ENCODE data around the gene CASZ1. TPM values are rescaled to one million over a fixed set of nuclear protein-coding genes. Genes with fewer than 3 reads are reported as not detected.

The CASZ1 gene
- total RNA-seq, 2 experiments from 2014 or later = 3.7 to 4.0 TPM

GRCh38 chr1:10637834-10638558 is 158.4 kb downstream of the CASZ1 start:
- ChIA-PET POLR2A (no interaction called here), CTCF (interaction anchor here (0.9 kb wide), 1 partner anchor 11 kb away, joined by 3 read pairs; no protein-coding TSS in a partner anchor)
- peak; percentile 43 for ATAC-seq
- intact Hi-C loops (cut with DNase I, micrococcal nuclease) = loop anchor here in 1 of 2 experiments (2.0 kb wide), 1 partner anchor 303 kb away; no protein-coding TSS in a partner anchor
- H3K27me3 Mint-ChIP-seq = peaks cover 2% of the 10 kb centered on the region
- H3K9me3 Mint-ChIP-seq (ENCODE audit: low read depth) = no peaks in the 10 kb centered on the region
- H3K4me1 Mint-ChIP-seq = peaks cover 1% of the 10 kb centered on the region
- H3K4me3 Mint-ChIP-seq = no peak overlapping the region
- peak; percentile 24 for DNase-seq
- no peaks in the 10 kb centered on the region for H3K36me3 Mint-ChIP-seq (ENCODE audit: low read depth)
- H3K27ac Mint-ChIP-seq = no peak overlapping the region

DNA sequence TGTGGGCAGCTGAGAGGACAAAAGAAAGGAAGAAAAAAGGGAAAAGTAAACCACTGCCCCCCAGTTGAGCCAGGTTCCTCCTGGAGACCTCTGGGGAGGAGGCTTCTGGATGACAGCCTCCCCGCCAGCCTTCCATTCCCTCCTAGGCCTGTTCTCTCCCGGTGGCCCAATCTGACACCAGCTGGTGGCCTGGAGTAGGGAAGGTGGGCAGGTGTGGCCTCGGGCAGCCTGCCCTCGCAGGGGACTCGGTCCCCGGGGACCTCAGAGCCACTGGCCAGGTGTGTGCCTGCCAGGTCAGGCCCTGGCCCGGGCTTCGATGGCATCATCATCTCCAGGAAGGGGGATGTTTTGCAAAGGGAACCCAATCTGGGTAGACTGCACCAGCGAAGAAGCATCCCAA is 159.0 kb downstream of the CASZ1 start:
- Mint-ChIP-seq H3K27me3 (peaks cover 2% of the 10 kb centered on the region), H3K4me1 (peaks cover 1% of the 10 kb centered on the region), H3K9me3 (ENCODE audit: low read depth) (no peaks in the 10 kb centered on the region), H3K27ac (no peak overlapping the region), H3K36me3 (ENCODE audit: low read depth) (no peaks in the 10 kb centered on the region), H3K4me3 (no peak overlapping the region)
- ATAC-seq (no peak), DNase-seq (no peak)
- intact Hi-C loops (cut with DNase I, micrococcal nuclease) = no loop called here
- ChIA-PET CTCF (no interaction called here), POLR2A (no interaction called here)

DNA sequence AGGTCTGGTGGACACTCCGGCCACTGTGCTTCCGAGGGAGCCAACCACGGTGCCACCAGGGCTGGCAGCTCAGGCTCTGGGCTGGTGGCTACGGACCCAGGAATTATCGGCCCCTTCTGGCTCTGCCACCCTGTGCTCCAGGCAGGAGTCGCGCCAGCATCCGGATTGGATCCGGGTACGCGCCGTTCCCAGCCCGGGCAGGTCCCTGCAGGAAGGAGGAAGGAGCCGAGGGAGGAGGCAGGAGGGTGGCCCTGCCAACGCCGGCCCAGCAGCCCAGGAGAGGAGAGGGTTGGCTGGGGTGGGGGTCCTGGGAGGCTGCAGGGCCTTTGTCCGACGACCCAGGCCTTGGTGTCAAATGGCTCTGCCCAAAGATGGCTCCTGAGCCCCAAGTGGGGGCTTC is 160.5 kb downstream of the CASZ1 start:
- no peak overlapping the region for H3K4me3 Mint-ChIP-seq
- CTCF ChIA-PET = no interaction called here
- H3K27ac Mint-ChIP-seq = no peak overlapping the region
- H3K4me1 Mint-ChIP-seq = peaks cover 1% of the 10 kb centered on the region
- intact Hi-C loops (cut with DNase I, micrococcal nuclease) = no loop called here
- peaks cover 2% of the 10 kb centered on the region for H3K27me3 Mint-ChIP-seq
- H3K9me3 Mint-ChIP-seq (ENCODE audit: low read depth) = no peaks in the 10 kb centered on the region
- DNase-seq = no peak
- POLR2A ChIA-PET = no interaction called here
- no peak for ATAC-seq
- H3K36me3 Mint-ChIP-seq (ENCODE audit: low read depth) = no peaks in the 10 kb centered on the region

DNA sequence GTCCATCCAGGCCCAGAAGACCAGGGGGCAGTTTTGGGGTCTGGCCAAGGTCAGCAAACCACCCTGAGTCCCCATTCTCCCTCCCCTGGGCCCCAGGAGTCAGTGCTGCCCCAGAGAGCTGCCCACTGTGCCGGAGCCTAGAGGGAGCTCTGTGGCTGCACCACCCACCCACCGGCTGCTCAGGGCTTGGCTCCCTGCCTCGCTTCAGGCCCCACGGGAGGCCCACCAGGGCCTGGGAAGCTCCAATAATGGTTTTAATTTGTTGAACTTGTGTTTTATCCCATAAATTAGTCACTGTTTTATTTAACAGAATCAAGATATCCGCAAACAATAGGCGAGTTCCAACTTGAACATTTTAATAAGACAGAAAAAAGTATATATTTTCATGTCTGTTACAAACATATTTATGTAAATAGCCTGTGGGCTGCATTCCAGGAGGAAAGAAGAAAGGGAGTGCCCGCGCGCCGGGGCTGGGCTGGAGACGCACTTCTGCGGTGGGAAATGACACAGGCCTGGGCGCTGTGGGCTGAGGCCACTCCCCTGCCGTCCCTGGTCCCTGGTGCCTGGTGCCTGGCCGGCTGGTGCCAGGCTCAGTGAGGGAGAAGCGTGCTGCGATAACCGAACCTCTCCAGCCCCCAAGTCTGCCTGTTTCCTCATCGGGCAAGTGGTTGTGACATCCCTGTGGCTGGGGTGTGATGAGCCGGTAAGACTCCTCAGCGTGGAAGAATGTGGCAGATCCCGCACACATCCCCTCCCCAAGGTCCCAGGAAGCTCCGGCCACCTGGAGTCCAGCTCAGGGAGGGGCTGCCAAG is 161.2 kb downstream of the CASZ1 start:
- no peak for ATAC-seq
- Mint-ChIP-seq H3K4me1 (peaks cover 1% of the 10 kb centered on the region), H3K36me3 (ENCODE audit: low read depth) (no peaks in the 10 kb centered on the region), H3K27me3 (peaks cover 2% of the 10 kb centered on the region), H3K27ac (no peak overlapping the region), H3K4me3 (no peak overlapping the region), H3K9me3 (ENCODE audit: low read depth) (no peaks in the 10 kb centered on the region)
- intact Hi-C loops (cut with DNase I, micrococcal nuclease) = no loop called here
- ChIA-PET CTCF (interaction anchor here (0.6 kb wide), 1 partner anchor 51 kb away, joined by 3 read pairs; no protein-coding TSS in a partner anchor), POLR2A (no interaction called here)
- no peak for DNase-seq

DNA sequence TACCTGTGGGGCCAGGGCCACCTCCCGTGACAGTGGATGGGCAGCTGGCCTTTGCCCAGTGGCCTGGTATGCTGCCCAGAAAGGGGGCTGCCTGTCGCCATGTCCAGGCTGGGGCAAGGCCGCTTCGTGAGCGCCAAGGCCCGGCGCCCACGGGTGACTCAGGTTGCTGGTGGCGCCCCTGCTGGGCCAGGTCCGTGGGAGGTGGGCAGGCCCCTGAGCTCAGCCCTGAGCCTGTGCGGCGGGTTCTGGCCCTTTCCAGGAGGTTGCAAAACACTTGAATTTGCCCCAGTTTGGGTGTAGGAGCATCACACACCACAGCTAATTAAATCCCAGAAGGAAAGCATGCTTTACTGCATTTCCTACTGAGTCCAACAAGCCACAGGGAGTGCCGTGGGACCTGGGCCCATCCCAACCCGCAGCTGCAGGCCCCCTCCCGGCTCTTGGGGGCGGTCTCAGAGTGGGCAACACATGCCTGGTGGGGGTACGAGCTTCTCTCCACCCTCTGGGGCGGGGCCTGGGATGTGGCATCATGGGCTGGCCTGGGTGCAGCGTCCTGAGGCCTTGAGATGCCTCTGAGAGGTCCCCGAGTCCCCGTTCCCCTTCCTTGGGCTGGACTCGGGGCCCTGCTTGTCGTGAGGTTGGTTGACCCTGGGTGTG is 161.9 kb downstream of the CASZ1 start:
- intact Hi-C loops (cut with DNase I, micrococcal nuclease) = no loop called here
- H3K36me3 Mint-ChIP-seq (ENCODE audit: low read depth) = no peaks in the 10 kb centered on the region
- H3K4me3 Mint-ChIP-seq = no peak overlapping the region
- H3K9me3 Mint-ChIP-seq (ENCODE audit: low read depth) = no peaks in the 10 kb centered on the region
- CTCF ChIA-PET = no interaction called here
- POLR2A ChIA-PET = no interaction called here
- H3K4me1 Mint-ChIP-seq = peaks cover 1% of the 10 kb centered on the region
- H3K27me3 Mint-ChIP-seq = peaks cover 2% of the 10 kb centered on the region
- no peak for DNase-seq
- H3K27ac Mint-ChIP-seq = no peak overlapping the region
- ATAC-seq = no peak

DNA sequence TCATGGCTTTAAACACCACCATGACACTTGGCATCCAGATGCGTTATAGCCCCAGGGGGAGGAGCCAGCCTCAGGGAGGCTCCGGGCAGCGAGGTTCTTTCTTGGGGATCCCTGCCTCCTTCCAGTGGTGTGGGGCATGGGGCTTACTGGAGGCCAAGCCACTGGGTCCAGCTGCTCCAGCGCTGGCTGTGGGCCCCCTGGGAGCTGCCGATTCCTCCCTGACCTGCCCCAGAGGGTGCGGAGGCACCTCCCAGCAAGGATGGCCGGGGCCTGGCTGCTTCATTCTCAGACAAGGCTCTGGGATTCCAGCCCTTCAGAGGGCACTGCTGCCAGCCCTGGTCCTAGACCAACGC is 162.4 kb downstream of the CASZ1 start:
- ATAC-seq = no peak
- H3K9me3 Mint-ChIP-seq (ENCODE audit: low read depth) = no peaks in the 10 kb centered on the region
- ChIA-PET POLR2A (no interaction called here), CTCF (no interaction called here)
- intact Hi-C loops (cut with DNase I, micrococcal nuclease) = no loop called here
- H3K27ac Mint-ChIP-seq = no peak overlapping the region
- peaks cover 2% of the 10 kb centered on the region for H3K27me3 Mint-ChIP-seq
- no peak overlapping the region for H3K4me3 Mint-ChIP-seq
- H3K36me3 Mint-ChIP-seq (ENCODE audit: low read depth) = no peaks in the 10 kb centered on the region
- H3K4me1 Mint-ChIP-seq = peaks cover 1% of the 10 kb centered on the region
- DNase-seq = no peak

DNA sequence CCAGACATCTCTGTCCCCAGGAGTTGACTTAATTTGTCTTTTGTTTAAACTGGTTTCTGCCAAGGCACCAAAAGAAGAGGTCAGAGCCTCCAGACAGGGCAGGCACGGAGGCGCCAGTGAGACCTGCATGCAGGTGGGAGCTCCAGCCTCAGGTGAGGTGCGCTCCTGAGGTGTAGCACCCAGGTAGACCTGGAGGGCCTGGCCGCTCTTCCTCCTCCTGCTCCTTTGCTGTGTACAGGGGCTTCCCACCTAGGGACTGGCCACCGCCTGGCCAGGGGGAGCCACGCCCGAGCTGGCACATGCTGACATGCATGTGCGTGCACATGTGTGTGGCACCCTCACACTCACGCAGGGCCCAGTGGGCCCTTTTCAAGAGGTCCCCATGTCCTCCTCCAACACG is 163.0 kb downstream of the CASZ1 start:
- no peak overlapping the region for H3K4me3 Mint-ChIP-seq
- intact Hi-C loops (cut with DNase I, micrococcal nuclease) = no loop called here
- no peaks in the 10 kb centered on the region for H3K36me3 Mint-ChIP-seq (ENCODE audit: low read depth)
- DNase-seq = no peak
- no peak for ATAC-seq
- no peaks in the 10 kb centered on the region for H3K9me3 Mint-ChIP-seq (ENCODE audit: low read depth)
- ChIA-PET POLR2A (no interaction called here), CTCF (no interaction called here)
- peaks cover 1% of the 10 kb centered on the region for H3K4me1 Mint-ChIP-seq
- no peak overlapping the region for H3K27ac Mint-ChIP-seq
- peaks cover 2% of the 10 kb centered on the region for H3K27me3 Mint-ChIP-seq

GRCh38 chr1:10632691-10633090 is 163.8 kb downstream of the CASZ1 start:
- intact Hi-C loops (cut with DNase I, micrococcal nuclease) = no loop called here
- Mint-ChIP-seq H3K27me3 (peaks cover 2% of the 10 kb centered on the region), H3K4me3 (no peak overlapping the region), H3K27ac (no peak overlapping the region), H3K9me3 (ENCODE audit: low read depth) (no peaks in the 10 kb centered on the region), H3K4me1 (peaks cover 1% of the 10 kb centered on the region), H3K36me3 (ENCODE audit: low read depth) (no peaks in the 10 kb centered on the region)
- ATAC-seq = no peak
- no peak for DNase-seq
- ChIA-PET POLR2A (no interaction called here), CTCF (no interaction called here)

DNA sequence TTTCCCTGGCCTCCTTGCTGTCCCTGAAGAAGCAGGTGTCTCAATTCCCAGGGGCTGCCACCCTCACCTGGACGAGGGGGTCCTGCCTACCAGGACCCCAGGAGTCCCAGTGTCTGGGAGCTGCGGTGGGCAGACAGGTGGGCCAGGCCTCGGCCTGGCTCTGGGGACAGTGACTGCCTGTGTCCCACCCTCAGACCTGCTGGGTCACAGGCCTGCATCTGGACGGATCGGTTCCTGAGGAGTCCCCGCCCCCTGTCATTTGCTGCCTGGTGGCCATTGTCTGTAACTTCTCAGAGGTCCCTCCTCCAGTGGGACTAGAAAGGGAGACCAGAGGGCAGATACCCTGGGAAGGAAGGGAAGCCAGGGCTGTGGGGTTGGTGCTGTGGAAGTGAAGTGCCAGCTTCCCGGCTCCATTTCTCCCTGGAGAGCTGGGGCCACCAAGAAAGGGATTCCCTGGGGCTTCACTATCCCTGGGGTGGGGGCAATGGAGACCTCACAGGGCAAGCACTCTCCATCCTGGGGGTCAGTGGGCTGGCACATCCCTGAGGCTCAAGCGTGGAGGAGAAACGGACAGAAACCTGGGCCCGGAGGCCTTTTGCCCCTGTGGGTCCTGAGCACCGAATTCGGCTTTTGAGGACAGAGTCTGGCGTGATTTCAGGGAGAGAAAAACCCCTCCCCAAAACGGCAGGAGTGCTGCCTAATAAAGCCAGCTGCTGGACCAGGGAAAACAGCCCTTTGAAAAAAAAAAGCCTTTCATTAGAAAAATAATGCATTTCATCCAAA is 164.4 kb downstream of the CASZ1 start:
- no peak overlapping the region for H3K27ac Mint-ChIP-seq
- ChIA-PET POLR2A (no interaction called here), CTCF (interaction anchor here (0.7 kb wide), 1 partner anchor 9 kb away, joined by 3 read pairs; no protein-coding TSS in a partner anchor)
- no peak overlapping the region for H3K4me3 Mint-ChIP-seq
- no peak for ATAC-seq
- no peaks in the 10 kb centered on the region for H3K9me3 Mint-ChIP-seq (ENCODE audit: low read depth)
- H3K36me3 Mint-ChIP-seq (ENCODE audit: low read depth) = no peaks in the 10 kb centered on the region
- intact Hi-C loops (cut with DNase I, micrococcal nuclease) = no loop called here
- no peaks in the 10 kb centered on the region for H3K4me1 Mint-ChIP-seq
- no peak for DNase-seq
- H3K27me3 Mint-ChIP-seq = no peaks in the 10 kb centered on the region

DNA sequence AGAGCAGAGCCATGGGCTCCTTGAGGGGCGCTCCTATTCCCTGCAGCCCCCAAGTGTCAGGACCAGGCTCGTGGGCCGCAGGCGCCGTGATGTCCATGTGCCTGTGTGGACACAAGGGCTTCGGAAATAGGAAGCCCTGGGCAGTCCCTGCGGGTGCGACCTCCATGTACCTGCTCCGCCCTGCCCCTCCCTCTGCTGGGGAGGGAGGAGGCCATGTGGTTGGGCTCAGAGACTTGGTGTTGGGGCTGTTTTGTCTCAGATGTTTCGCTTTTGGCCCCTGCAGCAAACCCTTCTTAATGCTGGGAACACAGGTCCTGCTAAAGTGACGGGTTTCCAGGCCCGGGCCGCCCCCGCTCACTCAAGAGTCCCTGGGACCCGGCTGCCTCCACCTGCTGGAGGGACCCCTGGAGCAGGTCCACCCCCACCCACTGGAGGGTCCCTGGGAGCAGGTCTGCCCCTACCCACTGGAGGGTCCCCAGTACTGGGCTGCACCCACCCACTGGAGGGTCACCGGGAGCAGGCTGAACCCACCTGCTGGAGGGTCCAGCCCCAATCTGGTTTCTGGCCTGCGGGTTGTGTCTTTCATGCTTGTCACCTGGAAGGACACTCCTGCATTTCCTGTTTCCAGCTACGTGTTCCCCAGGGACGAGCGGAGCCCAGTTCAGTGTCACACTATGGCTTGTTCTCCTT is 165.2 kb downstream of the CASZ1 start:
- no peak for ATAC-seq
- DNase-seq = no peak
- Mint-ChIP-seq H3K9me3 (ENCODE audit: low read depth) (no peaks in the 10 kb centered on the region), H3K36me3 (ENCODE audit: low read depth) (peaks cover 4% of the 10 kb centered on the region), H3K4me3 (no peak overlapping the region), H3K27me3 (no peaks in the 10 kb centered on the region), H3K4me1 (no peaks in the 10 kb centered on the region), H3K27ac (no peak overlapping the region)
- CTCF ChIA-PET = no interaction called here
- intact Hi-C loops (cut with DNase I, micrococcal nuclease) = no loop called here
- POLR2A ChIA-PET = no interaction called here

- intact Hi-C loops (cut with DNase I, micrococcal nuclease) = no loop called here
- Mint-ChIP-seq H3K27me3 (no peaks in the 10 kb centered on the region), H3K4me3 (no peak overlapping the region), H3K36me3 (ENCODE audit: low read depth) (peaks cover 4% of the 10 kb centered on the region), H3K4me1 (no peaks in the 10 kb centered on the region), H3K27ac (no peak overlapping the region), H3K9me3 (ENCODE audit: low read depth) (no peaks in the 10 kb centered on the region)
- DNase-seq (no peak), ATAC-seq (no peak)
- ChIA-PET CTCF (no interaction called here), POLR2A (no interaction called here)
Observed at GRCh38 chr1:10630661-10631120, 165.8 kb downstream of the CASZ1 start.

All from activated CD4-positive, alpha-beta T cell treated with anti-CD3 and anti-CD28 coated beads for 36 hours (primary cell).